Aorta (tissue), 5 donors: ENCODE results near the gene PRKN. TPM values are rescaled to one million over a fixed set of nuclear protein-coding genes. Genes with fewer than 3 reads are reported as not detected.

ENCODE experiments used
- ATAC-seq: fragments of 200-7000 bp; cut with Tn5 transposase; one replicate; pipeline ENCODE4 v1.9.1; 2022; ENCODE audit warnings: moderate library complexity; ENCODE audit not compliant: low FRiP score
- DNase-seq, 2 donors: peaks; one replicate each; pipeline ENCODE4 v3.0.0-alpha.2; 2020
- H3K27ac ChIP-seq, 2 donors: one replicate each; pipeline ENCODE4 v1.5.1; 2013; ENCODE audit warnings: low read length in 2 of 2, mild to moderate bottlenecking in 2 of 2, moderate library complexity in 2 of 2, control low read depth in 1 of 2, inconsistent platforms in 1 of 2, low read depth in 1 of 2
- H3K27me3 ChIP-seq, 2 donors: one replicate each; pipeline ENCODE4 v1.6.1; 2013; ENCODE audit warnings: control low read depth in 1 of 2, low read length in 1 of 2, mild to moderate bottlenecking in 1 of 2, moderate library complexity in 1 of 2; ENCODE audit not compliant: insufficient read depth in 2 of 2, control insufficient read depth in 1 of 2
- H3K36me3 ChIP-seq, 2 donors: one replicate each; pipeline ENCODE4 v1.6.1; 2013; ENCODE audit warnings: control low read depth in 1 of 2, low read length in 1 of 2, mild to moderate bottlenecking in 1 of 2; ENCODE audit not compliant: insufficient read depth in 2 of 2, control insufficient read depth in 1 of 2
- H3K4me1 ChIP-seq, 2 donors: one replicate each; pipeline ENCODE4 v1.6.1; 2013; ENCODE audit warnings: low read length in 2 of 2, control low read depth in 1 of 2, mild to moderate bottlenecking in 1 of 2, moderate library complexity in 1 of 2; ENCODE audit not compliant: insufficient read depth in 2 of 2, control insufficient read depth in 1 of 2
- H3K4me3 ChIP-seq, 2 donors: one replicate each; pipeline ENCODE4 v1.5.1; 2013; ENCODE audit warnings: low read length in 2 of 2, control low read depth in 1 of 2, mild to moderate bottlenecking in 1 of 2
- H3K9me3 ChIP-seq: one replicate; pipeline ENCODE4 v1.6.1; 2013; ENCODE audit warnings: mild to moderate bottlenecking, low read length; ENCODE audit not compliant: control insufficient read depth
- WGBS, 2 donors: extraction: QIAGEN DNeasy Blood & Tissue Kit; methylation state at CpG; one replicate each; pipeline ENCODE4 v1.1.7; 2013; 5-methylcytosine and 5-hydroxymethylcytosine counted together
- intact Hi-C, 2 donors: fragments of 100-400 bp; cut with DNase I; formaldehyde crosslinking; loops; one replicate each; pipeline versions ENCODE4 v1.14.2 to v1.15.0; 2022
- polyA plus RNA-seq, 2 donors: library from polyadenylated mRNA; stranded (reverse); fragments of 200-250 nt; gene quantifications; one replicate each; pipeline ENCODE4 v1.2.3, GENCODE V29; 2013
- total RNA-seq, 2 donors: library from RNA; stranded (reverse); fragmentation: NEBNext Ultra II Directional; extraction: Animal tissue kit (Norgen Biotek cat#: 25700); gene quantifications; one replicate each; pipeline ENCODE4 v1.2.1, GENCODE V29; 2021
- donor health status: healthy with polysubstance abuse.
- donor health status: Bipolar disorder and iron deficiency.
- donor health status: DM: no; HTN: no; CAD: no.
- donor health status: DM: no; HTN: no; CAD: no.
- donor health status: DM: yes; HTN: yes; CAD: no.

PRKN gene
- total and polyA plus RNA-seq, 4 donors = 1.0 to 17.3 (median 5.7) TPM

DNA sequence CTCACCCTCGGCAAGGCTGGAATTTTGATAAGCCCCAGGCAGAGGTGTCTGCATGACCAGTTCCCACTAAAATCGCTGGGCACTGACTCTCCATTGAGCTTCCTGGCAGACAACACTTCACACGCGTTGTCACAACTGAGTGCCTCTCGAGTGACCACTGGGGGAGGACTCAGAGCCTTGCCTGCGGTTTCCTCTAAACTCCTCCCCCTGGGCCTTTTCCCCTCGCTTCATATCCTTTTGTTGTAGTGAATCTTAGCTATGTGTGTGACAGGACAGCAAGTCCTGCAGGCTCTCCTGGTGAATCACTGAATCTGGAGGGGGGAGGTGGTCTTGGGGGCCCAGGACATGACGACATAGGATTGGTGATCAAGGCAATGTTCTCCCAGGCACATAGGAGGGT lies 670.8 kb downstream of the PRKN start:
- Histone ChIP-seq H3K4me1 (peaks cover 0 to 8% of the 10 kb centered on the region in 2 donors), H3K36me3 (no peaks in the 10 kb centered on the region), H3K27me3 (no peaks in the 10 kb centered on the region), H3K4me3 (no peak overlapping the region), H3K9me3 (no peaks in the 10 kb centered on the region), H3K27ac (no peak overlapping the region)
- 39 to 41% methylated on average over 8 of the region's 8 CpGs for WGBS, 2 donors
- ATAC-seq (peak; percentile 51), DNase-seq (no peak)
- intact Hi-C loops = no loop called here

GRCh38 chr6:162056061-162056460 lies 671.5 kb downstream of the PRKN start:
- intact Hi-C loops = no loop called here
- DNase-seq (no peak), ATAC-seq (no peak)
- no peaks in the 10 kb centered on the region for H3K36me3 ChIP-seq
- no peak overlapping the region for H3K27ac ChIP-seq
- 97% methylated on average over 11 of the region's 11 CpGs for WGBS, 2 donors
- H3K27me3 ChIP-seq = no peaks in the 10 kb centered on the region
- no peak overlapping the region for H3K4me3 ChIP-seq
- H3K4me1 ChIP-seq = peaks cover 0 to 4% of the 10 kb centered on the region in 2 donors
- H3K9me3 ChIP-seq = no peaks in the 10 kb centered on the region

- DNase-seq = no peak
These were observed 672.2 kb downstream of the PRKN start for GRCh38 chr6:162055365-162055764.

DNA sequence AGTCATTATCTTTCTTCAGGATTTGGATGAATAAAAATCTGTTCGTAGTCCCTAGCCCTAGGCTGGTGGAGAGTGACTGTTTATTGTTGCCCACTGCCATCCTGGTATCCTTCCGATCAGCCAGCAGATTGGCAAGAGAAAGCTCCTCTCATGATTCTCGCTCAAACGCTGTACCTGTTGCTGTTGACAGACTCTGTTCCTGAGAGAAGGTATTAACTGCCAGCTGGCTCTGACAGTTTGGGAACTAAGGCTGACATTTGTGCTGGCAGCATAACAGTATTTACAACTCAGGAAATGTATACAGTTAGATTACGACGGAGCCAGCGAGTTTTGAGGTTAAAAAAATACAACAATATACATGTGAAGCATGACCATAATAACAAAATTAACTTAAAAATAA lies 674.5 kb downstream of the PRKN start:
- no peaks in the 10 kb centered on the region for H3K9me3 ChIP-seq
- H3K27ac ChIP-seq = no peak overlapping the region
- WGBS, 2 donors = 32 to 40% methylated on average over 7 of the region's 7 CpGs
- peaks cover 0 to 2% of the 10 kb centered on the region in 2 donors for H3K27me3 ChIP-seq
- no peaks in the 10 kb centered on the region for H3K36me3 ChIP-seq
- DNase-seq (no peak), ATAC-seq (no peak)
- intact Hi-C loops = no loop called here
- H3K4me1 ChIP-seq = no peaks in the 10 kb centered on the region
- no peak overlapping the region for H3K4me3 ChIP-seq

More at GRCh38 chr6:162055365-162055764, 672.2 kb downstream of the PRKN start:
- Histone ChIP-seq H3K36me3 (no peaks in the 10 kb centered on the region), H3K4me3 (no peak overlapping the region), H3K27ac (no peak overlapping the region), H3K4me1 (peaks cover 0 to 2% of the 10 kb centered on the region in 2 donors), H3K9me3 (no peaks in the 10 kb centered on the region), H3K27me3 (no peaks in the 10 kb centered on the region)
- intact Hi-C loops = no loop called here
- WGBS, 2 donors = 90 to 91% methylated on average over 7 of the region's 7 CpGs
- ATAC-seq = no peak

- intact Hi-C loops = no loop called here
- DNase-seq = no peak
- WGBS, 2 donors = 95% methylated on average over 8 of the region's 8 CpGs
These were observed 677.0 kb downstream of the PRKN start for GRCh38 chr6:162050579-162050978.

DNA sequence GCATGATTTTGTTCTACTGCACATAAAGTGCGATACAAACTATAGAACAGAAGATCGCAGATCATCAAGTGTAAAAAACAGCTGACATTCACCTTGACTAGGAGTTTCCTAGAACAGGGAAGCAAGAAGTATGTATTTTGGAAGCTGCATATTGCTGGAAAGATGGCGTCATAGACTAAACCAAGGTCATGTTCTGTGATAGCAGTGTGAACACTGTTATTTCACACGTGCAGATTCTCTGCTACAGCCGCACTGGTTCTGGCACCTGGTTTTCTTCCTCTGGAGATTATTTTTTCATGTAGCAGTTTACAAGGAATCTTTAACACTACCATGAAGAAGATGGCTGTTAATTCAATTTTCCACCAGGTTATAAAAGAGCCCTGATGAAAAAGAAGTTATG lies 681.2 kb downstream of the PRKN start:
- no peak for DNase-seq
- Histone ChIP-seq H3K27ac (no peak overlapping the region), H3K9me3 (no peaks in the 10 kb centered on the region), H3K4me1 (no peaks in the 10 kb centered on the region), H3K36me3 (no peaks in the 10 kb centered on the region), H3K4me3 (no peak overlapping the region), H3K27me3 (peaks cover 0 to 2% of the 10 kb centered on the region in 2 donors)
- intact Hi-C loops = no loop called here
- no peak for ATAC-seq
- 90 to 92% methylated on average over 5 of the region's 5 CpGs for WGBS, 2 donors

More at GRCh38 chr6:162050579-162050978, 677.0 kb downstream of the PRKN start:
- H3K9me3 ChIP-seq = no peaks in the 10 kb centered on the region
- no peak for ATAC-seq
- no peaks in the 10 kb centered on the region for H3K36me3 ChIP-seq
- no peaks in the 10 kb centered on the region for H3K4me1 ChIP-seq
- no peak overlapping the region for H3K27ac ChIP-seq
- peaks cover 0 to 2% of the 10 kb centered on the region in 2 donors for H3K27me3 ChIP-seq
- H3K4me3 ChIP-seq = no peak overlapping the region

DNA sequence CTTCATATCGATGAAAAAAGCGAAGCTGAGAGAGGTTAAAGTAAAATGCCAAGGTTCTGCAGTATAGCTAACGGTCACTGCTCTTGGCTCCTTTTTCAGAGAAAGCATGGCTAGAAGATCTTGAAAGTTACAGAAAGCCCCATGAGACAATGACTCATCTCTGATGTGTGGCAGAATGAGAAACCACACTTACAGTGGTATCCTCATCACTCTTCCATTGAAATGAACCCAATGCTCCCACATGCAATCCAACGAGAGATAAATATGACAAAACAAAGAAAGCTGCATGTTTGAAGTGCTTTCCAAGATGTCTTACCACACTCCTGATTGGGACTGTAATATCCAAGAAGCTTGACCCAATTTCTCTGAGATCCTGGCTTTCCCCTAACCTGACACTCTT lies 694.9 kb downstream of the PRKN start:
- no peak for ATAC-seq
- 67 to 80% methylated on average over 4 of the region's 4 CpGs for WGBS, 2 donors
- DNase-seq = no peak

GRCh38 chr6:162029873-162030576 lies 697.5 kb downstream of the PRKN start:
- 81% methylated on average over 7 of the region's 7 CpGs for WGBS, 2 donors
- Histone ChIP-seq H3K27ac (no peak overlapping the region), H3K4me3 (no peak overlapping the region), H3K9me3 (no peaks in the 10 kb centered on the region), H3K4me1 (no peaks in the 10 kb centered on the region), H3K27me3 (no peaks in the 10 kb centered on the region), H3K36me3 (no peaks in the 10 kb centered on the region)
- ATAC-seq = no peak
- intact Hi-C loops = no loop called here
- DNase-seq = no peak

More for the DNA sequence above, 694.9 kb downstream of the PRKN start:
- Histone ChIP-seq H3K36me3 (no peaks in the 10 kb centered on the region), H3K4me1 (no peaks in the 10 kb centered on the region), H3K4me3 (no peak overlapping the region), H3K9me3 (no peaks in the 10 kb centered on the region), H3K27me3 (no peaks in the 10 kb centered on the region), H3K27ac (no peak overlapping the region)
- intact Hi-C loops = no loop called here

DNA sequence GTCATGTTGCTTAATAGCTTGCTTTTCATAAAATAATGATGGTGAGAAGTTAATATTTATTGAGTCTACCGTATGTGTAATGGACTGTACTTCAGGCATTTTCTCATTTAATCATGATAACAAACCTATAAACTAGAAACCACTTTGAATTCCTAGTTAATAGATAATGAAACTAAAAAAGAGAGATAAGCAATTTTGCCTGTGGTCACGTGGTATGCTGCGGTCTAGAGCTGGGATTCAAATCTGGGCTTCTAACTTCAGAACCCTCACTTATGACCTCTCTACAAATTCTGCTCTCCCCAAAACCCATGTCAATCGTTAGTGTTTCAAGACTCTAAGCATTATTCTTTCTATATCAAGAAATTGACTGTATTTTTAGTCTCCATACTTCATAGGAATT lies 700.7 kb downstream of the PRKN start:
- Histone ChIP-seq H3K27me3 (no peaks in the 10 kb centered on the region), H3K4me1 (no peaks in the 10 kb centered on the region), H3K4me3 (no peak overlapping the region), H3K36me3 (no peaks in the 10 kb centered on the region), H3K27ac (no peak overlapping the region), H3K9me3 (no peaks in the 10 kb centered on the region)
- intact Hi-C loops = no loop called here
- DNase-seq = no peak
- ATAC-seq = no peak
- WGBS, 2 donors = 71 to 82% methylated on average over 4 of the region's 4 CpGs
